RCC 7860 (cell line): Measurements from ENCODE around the gene FGR.
A peak's percentile ranks its signal among the peaks of the same experiment; 100 is the strongest.
"Not testable (repeated sequence)": the region's sequence is repeated elsewhere in the genome, so short reads cannot be mapped to it uniquely, and the experiment has no call there.

Experiments
- DNase-seq: peaks from one replicate; pipeline ENCODE4 v3.0.0-alpha.2; 2015; ENCODE audit warnings: low spot score
- FAIRE-seq: peaks from 2 replicates; lab custom pipeline; 2012; peaks lifted over from hg19 to GRCh38; lab: Jason Lieb, UNC

FGR gene

DNA sequence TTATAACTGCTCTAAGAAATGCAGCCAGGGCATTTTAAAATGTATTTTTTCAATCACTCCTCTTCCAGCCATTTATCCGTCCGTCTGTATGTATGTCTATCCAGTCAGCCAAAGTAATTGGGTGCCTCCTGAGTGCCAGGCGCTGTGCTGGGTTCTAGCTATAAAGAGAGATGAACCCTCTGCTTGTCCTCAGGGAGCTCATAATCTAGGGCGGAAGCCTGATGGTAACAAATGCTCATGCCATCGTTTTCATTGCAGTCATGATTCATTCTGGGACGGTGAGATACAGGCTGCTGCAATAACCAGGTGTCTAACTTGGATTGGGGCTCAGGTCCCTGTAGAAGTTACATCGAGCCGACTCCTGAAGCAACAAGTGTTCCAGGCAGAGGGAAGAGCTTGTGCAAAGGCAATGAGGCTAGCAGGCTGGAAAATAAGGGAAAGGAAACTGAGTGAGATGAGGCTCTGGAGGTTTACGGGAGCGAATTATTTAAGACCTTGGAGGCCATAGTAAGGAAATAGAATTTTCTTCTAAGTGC, 25.4 kb upstream of the FGR start:
- DNase-seq: no peak
- no peak for FAIRE-seq

DNA sequence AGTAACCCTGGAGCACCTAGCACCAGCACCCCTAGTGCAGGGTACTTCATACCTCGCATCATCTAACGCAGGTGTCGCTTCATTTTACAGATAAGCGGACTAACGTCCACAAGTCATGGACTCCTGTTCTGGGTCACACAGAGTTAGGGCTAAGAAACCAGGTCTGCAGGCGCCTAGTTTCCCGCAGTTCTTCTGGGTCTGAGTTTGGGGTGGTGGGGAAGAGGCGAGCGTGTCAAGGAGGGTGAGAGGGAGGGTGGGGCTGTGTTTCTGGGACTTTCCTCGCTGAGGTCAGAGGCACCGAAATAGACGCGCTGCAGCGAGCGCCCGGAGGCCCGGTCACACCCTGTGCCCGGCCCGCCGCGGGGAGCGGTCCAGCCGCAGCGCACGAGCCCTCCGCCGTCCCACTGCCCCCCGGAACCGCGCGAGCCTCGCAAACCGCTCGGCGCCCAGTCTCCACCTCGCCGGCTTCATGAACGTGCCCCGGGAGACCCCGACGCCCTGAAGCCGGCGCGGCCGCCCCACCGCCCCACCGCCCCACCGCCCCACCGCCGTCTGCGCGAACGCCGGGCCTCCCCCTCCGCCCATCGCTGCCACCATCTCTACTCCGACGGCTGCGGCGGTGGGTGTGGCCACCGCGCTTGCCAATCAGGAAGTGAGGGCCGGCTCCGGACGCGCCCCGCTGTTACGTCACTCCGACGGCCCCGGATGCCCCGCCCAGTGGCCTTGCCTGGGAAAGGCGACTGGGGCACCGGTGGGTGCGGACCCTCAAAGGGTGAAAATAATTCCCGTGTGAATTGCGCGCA, 24.7 kb upstream of the FGR start:
- no peak for FAIRE-seq
- DNase-seq: no peak

DNA sequence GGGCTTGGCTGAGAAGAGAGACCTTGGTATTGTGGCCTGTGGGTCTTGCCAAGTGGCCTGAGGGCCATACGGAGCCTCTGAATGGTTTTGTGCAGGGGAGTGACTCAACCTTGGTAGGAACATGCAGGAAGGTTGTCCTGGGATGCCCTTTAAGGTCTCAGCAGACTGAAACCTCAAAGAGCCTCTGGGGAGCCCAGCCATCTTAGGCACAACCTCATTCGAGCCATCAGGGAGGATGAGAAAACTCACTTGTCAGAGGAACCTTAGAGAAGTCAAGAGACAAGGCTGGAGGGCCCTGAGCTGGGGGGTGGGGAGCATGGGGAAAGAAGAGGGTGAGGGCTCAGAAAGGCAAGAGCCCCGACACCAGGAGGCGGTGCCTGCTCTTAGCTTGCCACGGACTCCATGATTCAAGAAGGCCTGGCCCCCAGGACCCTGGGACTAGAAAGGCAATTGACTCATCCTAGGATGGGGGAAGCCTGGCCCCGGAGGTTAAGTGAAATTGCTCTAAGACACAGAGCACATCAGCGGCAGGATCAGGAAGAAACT, 24.0 kb upstream of the FGR start:
- FAIRE-seq (no peak), DNase-seq (no peak)

DNA sequence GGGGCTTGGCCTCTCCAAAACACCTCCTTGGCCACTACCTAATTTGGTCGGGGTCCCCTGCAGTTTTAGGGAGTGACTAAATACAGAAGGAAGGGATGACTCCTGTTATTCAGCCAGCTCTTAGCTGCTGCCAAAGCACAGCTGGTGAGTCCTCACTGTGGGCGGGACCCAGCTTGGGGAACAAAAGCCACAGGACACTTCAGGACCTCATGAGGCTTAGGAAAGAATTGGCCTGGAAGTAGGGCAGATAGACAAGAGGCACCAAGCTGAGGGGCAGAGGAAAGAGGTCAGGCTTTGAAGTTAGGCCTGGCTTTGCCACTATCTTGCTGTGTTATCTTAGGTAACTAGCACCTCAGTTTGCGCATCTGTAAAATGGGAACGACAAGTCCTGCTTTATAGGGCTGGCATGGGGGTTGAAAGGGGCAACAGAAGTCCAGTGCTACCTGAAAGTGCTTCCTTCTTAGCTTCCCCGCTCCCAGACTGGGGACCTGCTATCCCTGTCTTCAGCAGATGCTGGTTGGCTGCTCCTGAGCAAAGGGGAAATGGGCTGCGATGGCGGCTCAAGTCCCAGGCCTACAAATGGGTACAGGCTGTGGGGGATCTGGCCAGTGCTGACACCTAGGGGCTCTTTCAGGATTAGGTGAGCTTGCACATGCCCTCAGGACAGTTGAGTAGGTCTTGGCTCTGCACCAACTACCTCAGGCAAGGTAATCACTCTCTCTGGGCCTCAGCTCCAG, 21.3 kb upstream of the FGR start:
- DNase-seq (no peak), FAIRE-seq (no peak)

DNA sequence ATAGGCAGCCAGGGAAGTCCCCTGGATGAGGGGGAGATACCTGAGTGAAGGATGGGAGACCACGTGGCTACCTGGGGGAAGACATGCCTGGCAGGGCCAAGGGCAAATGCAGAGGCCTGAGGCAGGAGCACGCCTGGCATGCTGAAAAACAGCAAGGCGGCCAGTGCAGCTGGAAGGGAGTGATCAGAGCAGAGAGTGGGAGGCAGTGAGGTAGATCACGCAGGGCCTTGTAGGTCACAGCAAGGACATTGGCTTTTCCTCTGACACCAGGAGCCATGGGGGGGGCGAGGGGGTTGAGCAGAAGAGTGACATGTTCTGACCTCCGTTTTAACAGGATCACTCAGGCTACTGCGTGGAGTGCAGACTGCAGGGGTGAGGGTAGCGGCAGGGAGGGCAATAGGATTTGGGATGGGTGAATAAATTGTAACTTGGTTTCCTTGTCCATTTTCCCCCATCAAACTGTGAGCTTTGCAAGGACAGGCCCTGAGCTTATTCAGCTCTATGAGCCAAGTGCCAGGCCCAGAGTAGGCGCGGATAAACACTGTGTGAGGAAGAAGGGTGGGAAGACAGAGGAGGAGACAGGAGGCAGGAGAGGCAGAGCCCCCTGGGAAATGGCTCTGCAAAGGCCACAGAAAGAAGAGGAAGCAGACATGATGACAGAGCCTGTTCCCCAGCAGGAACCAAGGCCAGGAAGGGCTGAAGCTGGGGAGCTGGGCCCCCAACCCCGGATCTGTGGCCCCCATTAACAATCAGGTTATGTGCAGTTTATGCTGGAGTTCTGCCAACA, 20.4 kb upstream of the FGR start:
- no peak for FAIRE-seq
- DNase-seq: no peak

DNA sequence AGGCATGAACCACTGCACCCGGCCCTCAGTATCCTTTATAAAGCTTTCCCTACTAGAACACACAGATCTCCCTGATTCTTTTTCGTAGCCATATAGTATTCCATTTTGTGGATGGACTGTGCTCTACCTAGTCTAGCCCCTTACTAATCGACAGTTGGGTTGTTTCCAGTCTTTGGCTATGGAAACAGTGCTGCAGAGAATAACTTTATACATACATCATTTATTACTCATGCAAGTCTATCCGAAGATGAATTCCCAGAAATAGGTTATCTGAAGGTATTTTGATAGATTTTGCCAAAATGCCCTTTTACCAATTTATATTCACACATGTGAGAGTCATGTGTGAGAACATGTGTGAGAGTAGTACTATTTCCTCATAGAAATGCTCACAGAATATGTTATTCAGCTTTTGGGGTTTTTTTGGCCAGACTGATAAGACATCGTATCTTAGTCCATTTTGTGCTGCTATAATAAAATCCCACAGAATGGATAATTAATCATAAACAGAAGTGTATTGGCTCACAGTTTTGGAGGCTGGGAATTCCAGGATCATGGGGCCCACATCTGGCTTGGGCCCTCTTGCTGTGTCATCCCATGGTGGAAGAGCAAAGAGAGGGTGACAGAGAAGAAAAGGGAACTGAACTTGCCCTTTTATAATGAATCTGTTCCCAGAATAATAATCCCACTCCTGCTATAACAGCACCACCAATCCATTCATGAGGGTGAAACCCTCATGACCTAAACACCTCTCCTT, 17.3 kb upstream of the FGR start:
- no peak for FAIRE-seq
- no peak for DNase-seq

DNA sequence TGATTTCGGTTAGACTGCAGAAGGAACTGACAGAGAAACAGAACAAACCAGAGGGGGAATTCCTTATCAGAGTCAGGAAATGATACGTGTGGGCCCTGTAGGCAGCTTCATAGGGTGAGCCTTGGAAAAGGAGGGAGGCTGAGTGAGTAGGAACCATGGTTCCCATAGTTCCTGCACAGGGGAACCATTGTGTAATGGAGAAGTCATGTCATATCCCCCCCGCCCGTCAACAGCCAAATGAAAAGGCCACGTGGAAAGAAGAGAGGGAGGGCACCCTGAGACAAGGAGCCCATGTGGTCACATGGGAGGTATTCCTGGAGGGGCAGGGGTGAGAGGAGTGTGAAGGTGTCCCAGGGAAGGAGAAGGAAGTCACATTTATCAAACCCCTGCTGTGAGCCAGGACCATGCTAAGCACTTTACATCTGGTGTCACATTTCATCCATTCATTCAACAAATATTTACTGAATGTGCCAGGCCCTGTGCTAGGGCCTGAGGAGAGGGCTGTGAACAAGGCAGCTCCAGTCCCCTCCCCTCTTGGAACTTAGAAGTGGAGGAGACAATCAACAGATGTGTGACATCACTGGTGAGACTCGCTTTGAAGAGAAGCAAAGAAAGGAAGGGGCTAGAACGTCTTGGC, 15.7 kb upstream of the FGR start:
- DNase-seq: peak; percentile 29
- no peak for FAIRE-seq

DNA sequence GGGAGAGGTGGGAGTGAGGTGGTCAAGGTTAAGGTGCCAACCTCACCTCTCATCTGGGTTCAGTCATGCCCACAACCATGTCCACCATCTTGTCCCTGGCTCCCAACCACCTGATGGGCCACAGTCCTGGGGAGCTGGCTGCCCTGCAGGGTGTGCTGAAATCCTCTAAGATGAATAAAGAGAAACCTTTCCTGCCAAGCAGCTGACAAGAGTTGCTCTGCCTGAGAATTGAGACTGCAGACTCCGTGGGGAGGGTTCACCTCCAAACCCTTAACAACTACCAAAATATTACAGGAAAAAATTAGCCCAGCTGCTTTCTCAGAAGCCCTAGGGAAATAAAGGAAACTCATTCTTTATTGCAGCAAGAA, 15.2 kb upstream of the FGR start:
- DNase-seq (no peak), FAIRE-seq (no peak)

DNA sequence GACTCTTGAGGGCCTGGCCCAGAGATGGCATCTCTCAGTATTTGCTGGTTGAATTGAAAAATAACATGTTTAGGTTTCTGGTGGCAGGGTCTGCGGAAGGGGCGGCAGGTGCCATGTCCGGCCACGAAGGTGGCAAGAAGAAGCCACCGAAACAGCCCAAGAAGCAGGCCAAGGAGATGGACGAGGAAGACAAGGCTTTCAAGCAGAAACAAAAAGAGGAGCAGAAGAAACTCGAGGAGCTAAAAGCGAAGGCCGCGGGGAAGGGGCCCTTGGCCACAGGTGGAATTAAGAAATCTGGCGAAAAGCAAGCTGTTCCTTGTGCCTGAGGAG, 14.3 kb upstream of the FGR start:
- DNase-seq: no peak

DNA sequence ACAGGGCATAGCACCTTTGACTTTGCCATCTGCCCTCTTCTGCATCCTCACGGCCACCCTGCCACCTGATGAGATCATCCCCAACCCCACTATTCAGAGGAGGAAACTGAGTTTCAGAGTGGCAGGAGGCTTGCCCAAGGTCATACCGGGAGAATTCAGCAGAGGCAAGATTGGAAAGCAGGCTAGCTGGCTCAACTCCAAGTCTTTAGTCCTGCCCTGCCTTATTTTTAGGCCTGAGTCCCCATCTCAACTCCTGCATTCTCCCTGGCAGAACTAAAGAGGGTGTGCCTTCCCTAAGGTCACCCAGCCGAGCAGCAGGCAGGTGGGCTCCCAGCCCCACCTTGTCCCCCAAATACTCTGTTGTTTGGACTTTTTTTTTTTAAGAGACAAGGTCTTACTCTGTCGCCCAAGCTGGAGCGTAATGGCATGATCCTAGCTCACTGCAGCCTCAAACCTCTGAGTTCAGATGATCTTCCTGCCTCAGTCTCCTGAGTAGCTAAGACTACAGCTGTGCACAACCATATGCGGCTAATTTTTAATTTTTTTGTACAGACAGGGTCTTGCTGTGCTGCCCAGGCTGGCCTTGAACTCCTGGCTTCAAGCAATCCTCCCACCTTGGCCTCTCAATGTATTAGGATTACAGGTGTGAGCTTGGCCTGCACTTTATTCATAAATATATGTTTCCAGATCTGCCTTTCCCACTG, 13.8 kb upstream of the FGR start:
- DNase-seq (no peak), FAIRE-seq (no peak)

More for the DNA sequence above, 14.3 kb upstream of the FGR start:
- no peak for FAIRE-seq

DNA sequence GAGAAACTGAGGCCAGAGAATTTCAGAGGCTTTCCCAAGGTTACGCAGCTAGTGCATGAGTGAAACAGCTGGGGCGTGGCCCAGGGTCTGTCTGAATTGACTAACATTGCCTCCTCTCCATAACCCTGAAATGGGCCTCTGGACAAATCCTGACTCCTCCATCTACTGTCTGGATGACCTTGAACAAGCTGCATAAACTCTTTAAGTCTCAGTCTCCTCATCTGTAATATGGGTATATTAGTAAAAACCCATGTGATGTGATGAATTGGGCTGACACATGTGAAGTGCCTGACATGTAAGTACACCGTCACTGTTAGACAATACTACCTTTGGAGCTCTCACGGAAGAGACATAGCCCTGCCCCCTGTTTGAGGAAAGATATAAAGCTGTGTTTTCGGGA, 12.3 kb upstream of the FGR start:
- FAIRE-seq: no peak

DNA sequence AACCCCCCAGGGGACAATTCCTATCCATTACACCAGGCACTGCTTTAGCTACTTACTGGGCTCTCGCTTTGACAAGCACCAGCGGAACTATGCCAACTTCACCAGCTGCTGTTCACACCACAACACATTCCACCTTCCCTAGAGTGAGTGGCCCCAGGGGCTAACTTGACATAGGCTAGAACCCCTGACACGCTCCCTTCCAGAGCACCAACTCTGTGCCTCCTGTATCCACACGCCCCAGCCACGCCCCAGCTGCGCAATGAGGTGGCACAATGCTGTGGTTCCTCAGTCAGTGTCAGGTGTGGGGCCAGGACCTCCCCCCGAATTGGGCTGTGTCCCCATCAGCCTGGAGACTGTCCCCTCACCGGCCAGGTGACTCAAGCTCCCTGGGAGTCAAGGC, 11.7 kb upstream of the FGR start:
- no peak for DNase-seq
- no peak for FAIRE-seq

More for the DNA sequence above, 12.3 kb upstream of the FGR start:
- no peak for DNase-seq

DNA sequence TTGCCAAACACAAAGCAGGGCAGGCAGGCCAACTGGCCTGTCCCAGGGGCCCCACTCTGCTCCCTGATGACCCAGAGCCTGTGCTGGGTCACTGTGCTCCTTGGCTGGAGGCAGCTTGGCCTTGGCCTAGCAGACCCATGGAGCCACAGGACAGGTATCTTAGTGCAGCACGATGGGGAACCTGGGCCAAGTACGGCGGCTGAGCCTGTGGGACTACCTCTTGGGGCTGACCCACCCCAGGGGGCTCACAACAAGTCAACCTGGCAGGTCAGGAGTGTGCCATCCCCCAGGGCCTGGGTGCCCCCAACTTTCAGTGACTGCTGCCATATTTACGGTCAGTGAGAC, 10.1 kb upstream of the FGR start:
- FAIRE-seq (no peak), DNase-seq (no peak)

DNA sequence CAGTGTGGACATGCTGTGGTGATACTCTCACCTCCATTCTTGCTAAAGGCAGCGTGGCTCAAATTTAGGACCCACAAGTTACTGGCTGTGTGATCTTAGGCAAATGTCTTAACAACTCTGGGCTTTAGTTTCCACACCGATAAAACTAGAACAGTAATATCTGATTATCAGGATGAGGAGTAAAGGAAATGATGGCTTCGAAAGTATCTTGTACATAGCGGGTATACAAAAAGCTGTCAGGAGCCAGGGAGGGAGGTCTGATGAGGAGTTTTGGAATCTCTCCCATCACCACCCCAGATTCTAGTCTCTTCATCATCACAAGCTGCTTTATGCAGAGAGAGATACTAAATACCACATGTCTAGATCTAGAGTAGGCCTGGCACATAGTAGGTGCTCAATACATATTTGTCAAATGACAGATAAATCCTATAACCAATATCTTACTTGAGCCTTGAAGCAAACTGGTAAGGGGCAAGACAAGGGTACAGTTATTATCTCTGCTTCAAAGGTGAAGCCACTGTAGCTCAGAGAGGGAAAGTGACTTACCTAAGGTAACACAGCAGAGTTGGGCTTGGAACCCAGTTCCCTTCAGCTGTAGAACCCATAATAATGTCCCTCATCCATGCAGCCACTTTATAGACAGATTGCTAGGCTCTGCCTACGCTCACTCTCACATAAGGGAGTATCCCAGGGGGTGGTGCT, 9.5 kb upstream of the FGR start:
- no peak for DNase-seq

DNA sequence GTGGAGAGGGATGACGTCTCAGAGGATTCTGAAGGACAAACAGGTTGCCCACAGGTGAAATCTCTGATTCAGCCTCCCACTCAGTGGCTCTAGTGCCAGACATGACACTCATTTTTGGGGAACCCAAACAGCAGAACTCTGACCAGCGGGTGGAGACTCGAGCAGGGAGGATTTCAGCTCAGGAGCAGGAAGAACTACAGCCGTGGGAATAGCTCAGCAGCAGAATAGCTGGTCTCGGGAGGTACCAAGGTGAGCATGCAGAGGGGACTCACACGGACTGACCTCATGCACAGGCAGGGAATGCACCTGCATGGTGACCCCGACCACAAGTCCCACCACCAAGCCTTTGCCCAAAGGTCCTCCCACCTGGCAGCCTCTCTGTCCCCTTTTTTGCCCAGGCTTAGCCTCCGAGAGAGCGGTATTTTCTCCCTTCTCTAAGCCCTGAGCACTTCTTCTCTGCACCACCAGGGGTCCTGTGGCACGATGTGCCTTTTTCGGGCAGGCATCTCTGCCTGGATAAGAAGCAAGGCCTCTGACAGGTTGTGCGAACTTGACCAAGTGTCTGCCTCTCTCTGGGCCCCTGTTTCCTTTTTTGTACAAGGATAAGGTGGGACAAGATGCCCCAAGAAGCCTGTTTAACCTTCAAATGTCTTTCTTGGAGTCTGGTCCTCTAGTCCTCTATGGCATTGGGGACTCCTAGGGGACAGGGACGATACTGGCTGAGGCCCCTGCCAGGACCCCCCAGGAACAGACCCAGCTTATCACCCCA, 8.8 kb upstream of the FGR start:
- no peak for DNase-seq
- FAIRE-seq: no peak

More for the DNA sequence above, 9.5 kb upstream of the FGR start:
- FAIRE-seq: no peak

DNA sequence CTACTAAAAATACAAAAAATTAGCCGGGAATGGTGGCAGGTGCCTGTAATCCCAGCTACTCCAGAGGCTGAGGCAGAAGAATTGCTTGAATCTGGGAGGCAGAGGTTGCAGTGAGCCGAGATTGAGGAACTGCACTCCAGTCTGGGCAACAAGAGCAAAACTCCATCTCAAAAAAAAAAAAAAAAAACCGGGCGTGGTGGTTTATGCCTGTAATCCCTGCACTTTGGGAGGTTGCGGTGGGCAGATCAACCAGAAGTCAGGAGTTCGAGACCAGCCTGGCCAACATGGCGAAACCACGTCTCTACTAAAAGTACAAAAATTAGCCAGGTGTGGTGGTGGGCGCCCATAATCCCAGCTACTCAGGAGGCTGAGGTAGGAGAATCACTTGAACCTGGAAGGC, 5.5 kb upstream of the FGR start:
- not testable (repeated sequence) for FAIRE-seq

DNA sequence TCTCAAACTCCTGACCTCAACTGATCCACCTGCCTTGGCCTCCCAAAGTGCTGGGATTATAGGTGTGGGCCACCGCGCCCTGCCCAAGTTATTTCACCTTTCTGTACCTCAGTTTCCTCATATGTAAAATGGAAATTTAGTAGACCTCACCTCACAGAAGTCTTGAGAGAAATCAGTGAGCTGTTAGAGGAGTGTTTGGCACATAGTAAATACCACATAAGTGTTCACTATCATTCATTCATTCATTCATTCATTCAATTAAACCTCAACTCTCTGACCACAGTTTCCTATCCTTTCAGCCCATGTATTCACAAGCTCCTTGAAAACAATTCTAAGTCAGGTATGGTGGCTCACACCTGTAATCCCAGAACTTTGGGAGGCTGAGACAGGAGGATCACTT, 3.8 kb upstream of the FGR start:
- no peak for FAIRE-seq

More for the DNA sequence above, 5.5 kb upstream of the FGR start:
- not testable (repeated sequence) for DNase-seq

DNA sequence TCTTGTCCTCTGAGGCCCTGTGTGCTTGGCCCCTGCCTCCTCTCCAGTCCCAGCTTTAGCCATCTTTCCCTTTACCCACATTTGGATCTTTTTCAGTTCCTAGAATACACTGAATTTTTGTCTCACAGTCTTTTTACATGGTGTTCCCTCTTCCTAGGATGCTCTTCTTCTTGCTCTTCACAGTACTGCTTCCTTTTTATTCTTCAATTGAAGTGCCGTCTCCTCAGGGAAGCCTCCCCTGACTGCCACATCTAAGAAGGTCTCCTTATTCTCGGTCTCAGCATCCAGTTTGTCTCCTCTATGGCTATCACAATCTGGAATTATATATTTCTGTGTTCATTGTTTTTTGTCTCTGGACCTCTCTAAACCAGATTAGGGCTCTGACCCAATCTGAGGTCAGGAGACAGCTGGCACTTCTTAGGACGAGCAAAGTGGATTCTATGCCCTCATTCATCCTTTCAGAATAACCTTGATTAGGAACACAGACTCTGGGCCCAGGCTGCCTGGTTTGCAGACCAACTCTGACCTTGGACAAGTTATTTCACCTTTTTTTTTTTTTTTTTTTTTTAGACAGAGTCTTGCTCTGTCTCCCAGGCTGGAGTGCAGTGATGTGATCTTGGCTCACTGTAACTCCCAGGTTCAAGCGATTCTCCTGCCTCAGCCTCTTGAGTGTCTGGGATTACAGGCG, 3.2 kb upstream of the FGR start:
- no peak for DNase-seq
- no peak for FAIRE-seq

More for the DNA sequence above, 3.8 kb upstream of the FGR start:
- no peak for DNase-seq
